Lung (tissue), 12 donors: Measurements from ENCODE around the gene STXBP4. TPM values are rescaled to one million over a fixed set of nuclear protein-coding genes. Genes with fewer than 3 reads are reported as not detected.

Experiments used
- ATAC-seq: fragments of 200-7000 bp; cut with Tn5 transposase; one replicate; pipeline ENCODE4 v1.9.1; 2020; ENCODE audit warnings: moderate number of reproducible peaks; ENCODE audit not compliant: insufficient read depth, low FRiP score
- DNase-seq, 3 donors: peaks; one replicate each; pipeline ENCODE4 v3.0.0-alpha.2; 2013 to 2017
- H3K27ac ChIP-seq, 2 donors: one replicate each; pipeline ENCODE4 v1.5.1; 2013; ENCODE audit warnings: mild to moderate bottlenecking in 2 of 2, moderate library complexity in 2 of 2, control low read depth in 1 of 2, inconsistent platforms in 1 of 2, low read depth in 1 of 2, low read length in 1 of 2
- H3K27me3 ChIP-seq, 3 donors: one replicate each; pipeline ENCODE4 v1.5.1; 2013; ENCODE audit warnings: low read length in 2 of 3; ENCODE audit not compliant: control insufficient read depth in 3 of 3, insufficient read depth in 3 of 3
- H3K36me3 ChIP-seq, 4 donors: one replicate each; pipeline ENCODE4 v1.5.1; 2013; ENCODE audit warnings: low read length in 4 of 4, mild to moderate bottlenecking in 1 of 4, moderate library complexity in 1 of 4; ENCODE audit not compliant: control insufficient read depth in 4 of 4, insufficient read depth in 4 of 4
- H3K4me1 ChIP-seq, 5 donors: one replicate each; pipeline ENCODE4 v1.5.1; 2013; ENCODE audit warnings: low read length in 5 of 5, mild to moderate bottlenecking in 2 of 5, moderate library complexity in 1 of 5; ENCODE audit not compliant: control insufficient read depth in 5 of 5, insufficient read depth in 5 of 5
- H3K4me3 ChIP-seq: one replicate; pipeline ENCODE4 v1.5.1; 2013; ENCODE audit warnings: mild to moderate bottlenecking, control low read depth, moderate library complexity
- H3K9ac ChIP-seq, 2 donors: one replicate each; pipeline ENCODE4 v1.5.1; 2013; ENCODE audit warnings: low read length in 2 of 2, control low read depth in 1 of 2; ENCODE audit not compliant: insufficient read depth in 1 of 2
- H3K9me3 ChIP-seq, 4 donors: one replicate each; pipeline ENCODE4 v1.5.1; 2013; ENCODE audit warnings: low read length in 3 of 4, mild to moderate bottlenecking in 1 of 4, moderate library complexity in 1 of 4; ENCODE audit not compliant: control insufficient read depth in 4 of 4, insufficient read depth in 3 of 4
- CTCF ChIP-seq: IDR thresholded peaks from 2 replicates; pipeline ENCODE4 v1.5.1; 2012; ENCODE audit warnings: mild to moderate bottlenecking; ENCODE audit errors: control extremely low read depth, extremely low read depth
- WGBS, 2 donors: extraction: QIAGEN DNeasy Blood & Tissue Kit; methylation state at CpG; one replicate each; pipeline ENCODE4 v1.1.7; 2013; 5-methylcytosine and 5-hydroxymethylcytosine counted together
- polyA plus RNA-seq, 2 donors: library from polyadenylated mRNA; stranded (reverse); fragments of 200-250 nt; gene quantifications; one replicate each; pipeline ENCODE4 v1.2.1, GENCODE V29; 2013
- total RNA-seq, 2 donors: library from RNA; depleted of rRNA in 1 of 2; stranded (reverse); fragments of >200 nt in 1 of 2; gene quantifications; one replicate each; pipeline ENCODE4 v1.2.1, GENCODE V29; 2014 to 2021
- donor health status: control.
- donor health status: control.
- donor health status: Bipolar disorder and iron deficiency.
- donor health status: healthy.
- donor health status: DM: yes; HTN: yes; CAD: no.

Gene STXBP4
- total and polyA plus RNA-seq, 4 donors = 1.4 to 44.1 (median 7.7) TPM

GRCh38 chr17:55086635-55087058 is 118.1 kb downstream of the STXBP4 start:
- DNase-seq = peak in 2 of 3 donors; percentile 42

GRCh38 chr17:55089256-55089655 is 120.7 kb downstream of the STXBP4 start:
- WGBS, 2 donors = 80 to 82% methylated on average over 2 of the region's 2 CpGs
- DNase-seq (no peak), ATAC-seq (no peak)
- Histone ChIP-seq H3K4me1 (peaks cover 0 to 7% (median 0%) of the 10 kb centered on the region in 5 donors), H3K9me3 (no peaks in the 10 kb centered on the region), H3K4me3 (no peak overlapping the region), H3K9ac (no peak overlapping the region), H3K27ac (no peak overlapping the region), H3K27me3 (no peaks in the 10 kb centered on the region), H3K36me3 (peaks cover 0 to 2% (median 0%) of the 10 kb centered on the region in 4 donors)
- no peak for TF ChIP-seq CTCF

More at GRCh38 chr17:55086635-55087058, 118.1 kb downstream of the STXBP4 start:
- peaks cover 0 to 7% (median 0%) of the 10 kb centered on the region in 5 donors for H3K4me1 ChIP-seq
- WGBS, 2 donors = 42 to 65% methylated on average over 2 of the region's 2 CpGs
- no peak overlapping the region for H3K27ac ChIP-seq
- no peak overlapping the region for H3K4me3 ChIP-seq
- H3K9ac ChIP-seq = no peak overlapping the region
- H3K9me3 ChIP-seq = no peaks in the 10 kb centered on the region
- TF ChIP-seq CTCF = no peak
- peaks cover 0 to 7% (median 6%) of the 10 kb centered on the region in 4 donors for H3K36me3 ChIP-seq
- no peaks in the 10 kb centered on the region for H3K27me3 ChIP-seq
- no peak for ATAC-seq

DNA sequence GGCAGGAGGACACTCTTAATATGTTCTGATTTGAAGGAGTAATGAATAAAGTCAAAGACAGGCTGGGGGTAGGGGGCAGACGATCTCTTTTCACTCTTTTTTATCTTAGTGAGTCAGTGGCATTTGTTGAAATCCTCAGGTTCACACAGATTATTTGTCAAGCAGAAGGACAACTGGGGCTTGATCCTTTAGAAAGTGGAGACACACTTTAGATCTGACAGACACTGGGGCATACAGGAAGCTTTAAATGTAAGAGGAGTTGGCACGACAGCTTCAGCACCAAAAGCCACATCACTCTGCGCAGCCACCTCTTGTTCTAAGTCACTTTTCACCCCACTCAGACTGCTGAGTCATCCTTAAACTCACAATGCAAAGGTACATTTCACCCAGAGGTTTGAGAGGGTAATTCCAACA is 121.5 kb downstream of the STXBP4 start:
- no peak for DNase-seq
- no peaks in the 10 kb centered on the region for H3K27me3 ChIP-seq
- ATAC-seq = peak; percentile 34
- no peak overlapping the region for H3K4me3 ChIP-seq
- no peak overlapping the region for H3K9ac ChIP-seq
- peaks cover 0 to 7% (median 0%) of the 10 kb centered on the region in 5 donors for H3K4me1 ChIP-seq
- H3K27ac ChIP-seq = no peak overlapping the region
- no peak for TF ChIP-seq CTCF
- H3K9me3 ChIP-seq = no peaks in the 10 kb centered on the region
- WGBS, 2 donors = 30 to 49% methylated on average over 3 of the region's 3 CpGs
- H3K36me3 ChIP-seq = peaks cover 0 to 2% (median 0%) of the 10 kb centered on the region in 4 donors

- Histone ChIP-seq H3K4me3 (no peak overlapping the region), H3K9me3 (no peaks in the 10 kb centered on the region), H3K36me3 (peaks cover 0 to 3% (median 0%) of the 10 kb centered on the region in 4 donors), H3K9ac (no peak overlapping the region), H3K4me1 (no peaks in the 10 kb centered on the region), H3K27ac (no peak overlapping the region), H3K27me3 (no peaks in the 10 kb centered on the region)
- no peak for TF ChIP-seq CTCF
- WGBS, 2 donors = 70 to 84% methylated on average over 1 of the region's 1 CpG
- ATAC-seq (no peak), DNase-seq (no peak)
Measured at GRCh38 chr17:55093353-55093752, 124.8 kb downstream of the STXBP4 start.
